Left lobe of liver (tissue), 2 donors: ENCODE data around the gene BTBD9. TPM values are rescaled to one million over a fixed set of nuclear protein-coding genes. Genes with fewer than 3 reads are reported as not detected.
A peak's percentile ranks its signal among the peaks of the same experiment; 100 is the strongest.

Source experiments
- ATAC-seq: fragments of 200-7000 bp; cut with Tn5 transposase; one replicate; pipeline ENCODE4 v1.9.1; 2020; ENCODE audit warnings: mild to moderate bottlenecking, moderate library complexity
- DNase-seq: peaks from one replicate; pipeline ENCODE4 v3.0.0-alpha.2; 2020; ENCODE audit warnings: low spot score
- total RNA-seq: library from RNA; stranded (reverse); gene quantifications from one replicate; pipeline ENCODE4 v1.2.1, GENCODE V29; 2021
- donor health status: DM: no; HTN: no; CAD: no; lungs with moderate emphysema.
- donor health status: DM: no; HTN: yes; CAD: no.

Gene BTBD9
- total RNA-seq, 1 donor from 2014 or later: 4.7 TPM

DNA sequence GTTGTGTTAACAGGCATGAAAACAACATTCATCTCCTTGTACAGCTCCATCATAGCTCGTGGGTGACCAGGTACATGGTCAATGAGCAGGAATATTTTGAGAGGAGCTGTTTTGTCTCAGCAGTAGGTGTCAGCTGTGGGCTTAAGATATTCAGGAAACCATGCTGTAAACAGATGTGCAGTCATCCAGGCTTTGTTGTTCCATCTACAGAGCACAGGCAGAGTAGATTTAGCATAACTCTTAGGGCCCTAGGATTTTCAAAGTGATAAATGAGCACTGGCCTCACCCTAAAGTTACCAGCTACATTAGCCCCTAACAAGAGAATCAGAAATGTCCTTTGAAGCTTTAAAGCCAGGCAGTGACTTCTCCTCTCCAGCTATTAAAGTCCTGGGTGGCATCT, 154.2 kb downstream of the BTBD9 start:
- ATAC-seq: no peak
- DNase-seq: no peak

DNA sequence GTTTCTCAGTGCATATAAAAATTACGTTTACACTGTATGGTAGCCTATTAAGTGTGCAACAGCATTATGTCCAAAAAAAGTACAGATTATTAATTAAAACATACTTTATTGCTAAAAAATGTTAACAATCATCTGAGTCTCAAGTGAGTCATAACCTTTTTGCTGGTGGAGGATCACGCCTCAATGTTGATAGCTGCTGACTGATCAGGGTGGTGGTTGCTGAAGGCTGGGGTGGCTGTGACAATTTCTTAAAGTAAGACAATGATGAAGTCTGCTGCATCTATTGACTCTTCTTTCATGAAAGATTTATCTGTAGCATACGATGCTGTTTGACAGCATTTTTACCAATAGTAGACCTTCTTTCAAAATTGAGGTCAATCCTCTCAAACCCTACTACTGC, 155.1 kb downstream of the BTBD9 start:
- no peak for DNase-seq
- ATAC-seq: no peak

DNA sequence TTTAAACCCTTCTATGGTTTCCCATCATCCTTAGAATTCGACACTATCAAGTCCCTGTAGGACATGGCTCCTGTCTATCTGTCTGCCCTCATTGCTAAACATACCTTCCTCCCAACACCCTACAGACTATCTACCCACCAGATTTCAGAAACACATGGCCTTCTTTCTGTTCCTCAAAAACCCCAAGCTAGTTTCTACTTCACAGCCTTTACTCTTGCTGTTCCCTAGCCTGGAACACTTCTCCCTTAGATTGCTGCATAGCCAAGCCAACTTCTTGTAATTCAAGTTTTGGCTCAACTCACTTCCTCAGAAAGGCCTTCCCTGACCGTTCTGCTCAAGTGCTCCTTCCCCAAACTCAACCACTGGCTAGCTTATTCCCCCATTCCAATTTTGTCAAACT, 156.2 kb downstream of the BTBD9 start:
- ATAC-seq (peak; percentile 23), DNase-seq (no peak)

DNA sequence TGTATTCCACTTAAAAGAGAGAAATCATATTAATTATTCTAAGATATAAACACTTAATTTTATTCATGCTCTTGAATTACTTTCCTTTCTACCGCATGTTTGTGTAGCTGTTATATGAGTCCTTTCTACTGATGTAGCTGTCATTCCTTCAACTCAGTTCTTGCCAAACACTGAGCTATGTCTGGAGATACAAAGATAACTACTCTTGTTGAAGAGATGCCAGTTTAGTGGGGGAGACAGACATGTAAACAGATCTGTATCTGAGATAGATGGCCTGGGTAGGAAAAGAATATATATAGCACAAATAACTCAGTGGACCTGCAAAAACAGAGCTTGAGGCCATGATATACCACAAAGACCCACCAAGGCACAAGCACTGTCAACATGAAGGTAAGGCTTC, 157.3 kb downstream of the BTBD9 start:
- DNase-seq (no peak), ATAC-seq (no peak)

DNA sequence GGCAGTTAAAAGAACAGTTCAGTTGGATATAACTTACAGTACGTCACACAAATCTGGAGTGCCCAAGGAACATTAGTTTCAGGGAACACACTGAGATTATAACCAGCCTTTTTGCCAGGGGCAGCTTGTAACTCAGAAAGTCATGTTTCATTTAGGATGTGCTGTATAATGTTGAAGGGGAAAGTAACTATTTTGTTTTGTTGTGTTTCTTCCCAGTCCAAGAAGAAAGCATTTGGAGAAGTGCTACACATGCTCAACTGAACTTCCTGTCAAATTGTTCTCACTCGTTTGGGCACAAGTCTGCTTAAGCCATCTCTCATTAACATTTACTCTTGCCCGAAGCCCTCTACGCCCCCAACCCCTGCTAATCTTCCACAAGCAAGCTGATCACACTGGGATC, 157.9 kb downstream of the BTBD9 start:
- ATAC-seq: no peak
- DNase-seq: no peak

DNA sequence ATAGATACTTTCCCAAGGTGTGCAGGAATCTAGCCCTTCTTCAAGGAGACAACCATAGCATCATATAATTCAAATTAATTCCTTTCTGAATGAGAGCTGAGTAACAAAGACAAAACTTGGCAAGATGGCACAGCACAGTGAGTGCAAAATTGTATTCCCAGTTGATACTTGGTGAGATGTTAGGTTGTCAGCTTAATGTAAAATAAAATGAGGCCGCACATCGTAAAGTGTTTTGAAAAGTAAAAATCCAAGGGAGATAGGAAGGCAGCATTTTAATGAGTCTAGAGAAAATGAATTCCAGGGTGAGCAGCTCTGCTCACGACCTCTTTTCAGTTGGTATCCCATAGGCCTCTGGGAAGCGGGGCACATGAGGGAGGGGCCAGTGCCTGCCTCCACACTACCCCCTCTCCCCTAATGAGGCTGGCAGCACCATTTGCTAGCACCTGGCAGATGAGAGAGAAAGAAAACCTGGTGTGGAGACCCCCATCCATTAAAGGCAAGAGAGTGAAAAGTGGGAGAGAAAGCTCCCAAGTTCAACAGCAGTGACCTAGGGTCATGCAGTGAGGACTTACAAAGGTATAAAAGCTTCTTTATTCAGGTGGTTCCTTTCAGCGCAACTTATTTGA, 158.4 kb downstream of the BTBD9 start:
- ATAC-seq (no peak), DNase-seq (no peak)

DNA sequence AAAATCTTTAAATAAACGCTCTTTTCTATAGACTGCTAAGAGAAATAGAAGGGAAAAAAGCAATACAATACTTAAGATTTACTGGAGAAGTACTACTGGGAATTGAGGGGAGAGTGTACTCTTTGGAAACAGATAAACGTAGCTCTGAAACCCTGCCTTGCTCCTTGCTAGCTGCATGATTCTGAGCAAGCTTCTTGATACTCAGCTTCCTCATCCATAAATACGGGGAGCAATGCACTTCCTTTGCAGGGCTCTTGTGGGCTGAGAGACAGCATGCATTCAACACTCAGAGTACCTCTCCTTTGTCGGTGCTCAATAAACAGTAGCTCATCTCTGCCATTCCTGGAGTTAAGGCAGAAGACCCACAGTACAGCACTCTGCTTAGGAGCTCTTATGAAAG, 159.7 kb downstream of the BTBD9 start:
- ATAC-seq: no peak
- DNase-seq: no peak

DNA sequence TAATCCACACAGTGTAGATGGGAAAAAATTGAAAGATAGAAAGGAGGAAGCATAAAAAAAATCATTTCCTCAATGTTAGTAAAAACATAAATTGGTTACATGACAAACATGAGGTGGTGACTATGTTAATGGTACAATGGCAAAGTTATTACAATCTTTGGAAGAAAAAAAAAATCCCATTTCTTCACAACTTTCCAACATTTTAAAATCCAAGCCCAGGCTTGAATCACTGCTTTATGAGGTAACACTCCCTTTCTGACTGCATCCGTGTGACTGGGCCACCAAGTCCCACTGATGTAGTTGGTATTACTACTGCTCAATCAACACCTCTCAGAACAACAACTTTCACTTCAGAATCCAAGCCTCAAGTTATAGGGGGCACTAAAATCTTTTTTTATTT, 160.4 kb downstream of the BTBD9 start:
- DNase-seq (no peak), ATAC-seq (no peak)

DNA sequence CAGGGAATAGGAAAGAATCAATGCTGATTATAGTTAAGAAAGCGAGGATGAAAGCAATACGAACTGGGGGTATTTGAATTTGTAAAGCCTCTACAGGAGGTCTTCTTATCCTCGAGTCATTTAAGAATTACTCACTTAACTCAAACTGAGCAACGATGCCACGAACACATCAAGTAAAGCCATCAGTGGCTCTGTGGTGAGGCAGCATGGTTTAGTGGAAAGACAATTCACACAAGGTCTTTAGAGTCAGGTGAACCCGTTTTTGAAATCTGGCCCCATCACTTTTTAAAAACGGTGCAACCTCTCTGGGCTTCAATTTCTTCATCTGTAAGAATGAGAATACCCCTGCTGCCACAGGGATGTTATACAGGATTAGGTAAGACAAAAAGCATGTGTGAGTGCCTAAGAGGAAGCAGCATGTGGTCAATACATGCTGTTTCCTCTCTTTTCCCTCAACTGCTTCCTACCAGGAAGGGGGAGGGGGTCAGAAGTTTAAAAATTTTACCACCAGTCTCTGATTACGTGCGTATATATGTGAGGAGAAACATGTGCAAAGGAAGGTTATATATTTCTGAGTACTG, 162.0 kb downstream of the BTBD9 start:
- no peak for DNase-seq
- ATAC-seq: no peak

DNA sequence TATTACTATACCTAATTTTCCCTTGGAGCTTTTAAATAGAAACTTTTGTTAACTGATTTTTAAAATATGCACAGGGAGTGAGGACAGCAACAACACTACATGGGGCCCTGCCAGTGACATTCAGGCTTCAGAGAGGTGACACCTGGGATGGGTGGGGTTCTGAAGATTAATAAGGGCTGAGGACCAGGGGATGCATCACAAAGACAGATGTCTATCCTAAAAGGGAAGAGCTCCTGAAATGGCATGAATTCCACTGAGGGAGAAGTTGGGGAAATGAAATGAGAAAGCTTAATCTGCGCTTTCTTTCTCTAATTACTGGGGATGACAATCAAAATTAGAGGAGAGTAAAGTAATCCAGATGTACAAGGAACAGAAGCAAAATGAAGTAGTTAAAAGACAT, 162.8 kb downstream of the BTBD9 start:
- ATAC-seq: no peak
- no peak for DNase-seq

DNA sequence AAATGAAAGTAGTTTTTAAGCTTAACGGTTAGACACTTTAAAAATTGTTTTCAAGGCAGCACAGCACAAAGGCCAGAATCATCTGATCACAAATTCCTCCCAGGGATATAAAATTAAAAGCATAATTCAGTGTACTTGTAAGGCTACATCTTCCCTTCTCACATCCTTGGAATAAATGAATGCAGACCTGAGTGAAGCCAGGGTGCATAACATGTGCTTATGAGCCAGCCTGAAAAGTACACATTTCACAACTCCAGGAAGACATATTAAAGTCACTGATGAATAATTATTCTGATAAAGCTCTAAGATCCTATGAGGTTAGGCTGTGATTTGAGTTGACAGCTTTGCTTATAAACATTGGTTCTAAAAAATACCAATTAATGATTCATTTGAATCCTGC, 163.6 kb downstream of the BTBD9 start:
- ATAC-seq (no peak), DNase-seq (no peak)

DNA sequence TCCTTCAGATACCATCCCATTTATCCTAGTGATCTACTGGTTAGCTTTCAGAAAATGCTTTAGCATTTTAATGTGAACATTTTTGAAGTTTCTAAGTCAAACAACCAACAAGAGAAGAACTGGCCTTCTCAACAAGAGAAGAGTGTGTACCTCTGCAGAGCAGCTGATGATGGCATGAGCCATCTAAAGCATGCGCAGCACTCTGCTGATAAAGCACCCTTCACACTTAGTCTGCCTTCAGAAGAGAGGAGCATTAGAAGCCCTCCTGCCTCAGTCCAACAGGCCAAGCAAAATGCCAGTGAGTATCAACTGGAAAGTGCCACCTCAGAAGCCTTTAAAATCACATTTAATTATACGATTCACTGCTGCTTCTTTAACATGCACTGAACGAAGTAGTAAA, 169.2 kb downstream of the BTBD9 start:
- ATAC-seq (no peak), DNase-seq (no peak)

DNA sequence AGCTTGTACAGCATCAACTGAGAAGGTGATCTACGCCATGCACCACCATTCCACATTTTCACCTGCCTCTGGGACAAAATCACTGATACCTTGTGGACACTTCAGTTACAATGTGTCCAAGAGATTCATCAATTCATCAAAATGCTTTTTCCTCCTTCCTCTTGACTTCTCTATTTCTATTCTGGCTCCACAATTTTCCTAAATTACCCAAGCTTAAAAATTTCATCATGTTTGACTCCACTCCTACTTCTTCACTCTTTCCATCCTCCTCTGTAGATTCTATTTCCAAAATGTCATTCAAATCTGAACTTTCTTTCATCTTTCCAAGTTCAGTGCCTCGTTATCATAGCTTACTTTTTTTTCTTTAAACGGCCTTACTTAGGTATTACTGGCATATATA, 172.2 kb downstream of the BTBD9 start:
- no peak for DNase-seq
- no peak for ATAC-seq

DNA sequence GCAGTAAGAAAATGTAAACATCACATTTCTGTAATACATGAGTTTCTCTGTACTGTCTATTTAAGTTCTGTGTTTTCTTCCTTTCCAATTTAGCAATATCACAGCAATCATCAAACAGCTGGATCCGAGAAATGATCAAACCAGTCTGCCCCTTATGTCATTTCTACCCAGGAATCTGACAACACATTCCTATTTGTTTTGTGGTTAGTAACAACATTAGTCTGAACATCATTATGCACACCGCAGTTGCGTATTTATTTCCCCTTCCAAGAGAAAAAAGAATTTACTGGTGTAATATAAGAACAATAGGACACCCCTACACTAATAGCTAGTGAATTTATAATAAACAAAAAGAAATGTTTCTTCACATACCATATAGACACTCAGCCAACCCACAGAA, 179.5 kb downstream of the BTBD9 start:
- DNase-seq (no peak), ATAC-seq (no peak)

DNA sequence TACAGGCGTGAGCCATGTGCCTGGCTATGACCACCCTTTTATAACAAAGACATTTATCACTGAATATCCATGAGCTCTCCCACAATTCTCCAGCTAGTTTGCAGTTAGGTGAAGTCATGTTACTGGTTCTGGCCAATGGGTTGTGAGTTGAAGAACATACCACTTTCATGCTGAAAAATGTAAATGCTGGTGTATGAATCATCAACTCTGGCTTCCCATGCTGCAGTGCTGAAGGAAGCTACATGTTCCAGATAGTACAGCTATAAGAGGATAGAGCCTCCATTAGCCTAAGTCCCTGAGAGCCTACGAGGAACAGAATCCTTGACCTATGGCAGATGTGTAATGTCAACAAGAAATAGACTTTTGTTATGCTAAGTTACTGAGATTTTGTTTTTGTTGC, 180.4 kb downstream of the BTBD9 start:
- DNase-seq (no peak), ATAC-seq (no peak)

DNA sequence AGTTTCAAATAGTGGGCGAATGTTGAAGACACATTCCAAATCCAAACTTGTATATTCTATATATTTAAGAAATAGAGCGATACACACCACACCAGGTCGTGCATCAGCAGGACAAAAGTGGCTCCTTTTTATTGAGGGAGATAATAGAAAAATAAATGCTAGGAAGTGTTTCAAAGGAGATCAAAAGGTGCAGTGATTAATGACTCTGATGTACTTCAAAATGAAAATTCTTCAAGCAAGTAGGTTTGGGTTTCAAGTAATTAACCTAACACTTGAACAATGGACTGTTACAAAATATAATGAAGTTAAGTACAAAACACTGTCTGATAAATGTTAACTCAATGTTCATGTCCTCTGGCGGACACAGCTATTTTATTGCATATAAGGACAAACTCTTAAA, 185.9 kb downstream of the BTBD9 start:
- DNase-seq: no peak
- ATAC-seq: no peak

DNA sequence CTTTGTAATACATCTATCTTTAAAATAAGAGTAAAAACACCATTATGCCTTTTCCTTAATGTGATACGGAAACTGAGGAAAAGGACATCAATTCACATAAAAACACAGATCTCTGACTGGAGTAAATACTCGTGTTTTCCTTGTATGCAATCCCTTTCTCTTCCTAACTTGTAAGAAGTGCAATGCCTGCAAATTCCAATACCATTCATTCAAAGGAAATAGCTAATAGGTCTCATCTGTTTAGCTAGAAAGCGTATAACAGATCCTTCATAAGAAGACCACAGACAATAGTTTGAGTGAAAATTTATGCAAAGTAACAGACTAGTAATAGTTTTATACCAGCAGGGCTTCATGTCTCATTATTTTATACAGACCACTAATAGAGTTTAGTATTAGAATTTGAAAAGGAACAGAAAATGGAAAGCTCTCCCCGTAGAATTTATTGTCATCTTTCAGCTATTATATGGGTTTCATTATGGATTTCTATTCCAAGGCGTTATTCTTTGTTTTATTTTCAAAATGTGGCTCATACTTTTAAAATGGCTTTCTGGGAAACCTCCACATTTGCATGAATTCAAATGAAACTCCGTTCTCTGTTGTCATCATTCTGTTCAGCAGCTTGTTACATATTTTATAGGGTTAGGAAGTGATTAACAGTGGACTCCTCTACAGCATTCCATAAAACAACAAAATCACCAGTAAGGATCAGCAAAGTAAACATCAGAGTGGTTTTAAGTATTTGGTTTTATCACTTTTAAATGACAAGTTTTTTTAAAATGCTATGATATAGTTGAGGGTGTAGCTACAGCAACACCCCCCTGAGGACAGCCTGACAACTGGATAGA, 186.7 kb downstream of the BTBD9 start:
- ATAC-seq: no peak
- DNase-seq: no peak

DNA sequence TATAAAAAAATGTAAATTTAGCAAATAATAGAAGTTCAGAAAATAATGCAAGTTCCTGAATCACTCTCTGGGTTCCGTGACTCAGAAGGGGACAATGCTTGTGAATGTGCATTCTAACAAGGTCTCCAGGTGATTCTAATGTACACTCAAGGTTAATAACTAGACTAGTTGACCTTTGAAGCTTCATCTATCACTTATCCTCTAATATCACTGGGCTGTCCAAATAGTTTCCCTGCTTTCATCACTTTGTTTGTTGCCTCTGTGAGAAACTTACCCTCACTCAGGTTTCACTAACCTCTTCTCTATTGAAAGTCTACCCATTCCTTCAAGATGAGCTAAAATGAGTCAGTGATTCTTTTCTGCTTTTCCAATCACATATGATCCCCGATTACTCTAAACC, 189.0 kb downstream of the BTBD9 start:
- ATAC-seq: peak; percentile 58

DNA sequence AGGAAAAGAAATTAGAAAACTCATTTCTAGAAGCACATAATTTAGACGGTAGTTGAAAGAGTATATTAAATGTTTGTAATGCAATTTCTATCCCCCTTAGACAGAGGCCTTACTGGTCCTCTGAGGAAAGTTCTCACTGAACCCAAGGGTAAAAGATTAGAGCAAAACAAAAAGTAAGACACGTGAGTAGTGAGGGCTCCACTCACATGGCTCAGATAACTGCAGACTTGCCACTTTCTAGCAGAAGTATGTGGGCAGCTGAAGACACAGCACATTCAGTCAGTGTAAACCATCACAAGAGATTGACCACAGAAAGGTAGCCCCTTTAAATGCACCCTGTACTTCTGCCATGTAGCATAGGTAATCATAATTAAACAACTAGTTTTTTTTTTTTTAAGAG, 193.8 kb downstream of the BTBD9 start:
- no peak for DNase-seq
- no peak for ATAC-seq

More for the DNA sequence above, 189.0 kb downstream of the BTBD9 start:
- no peak for DNase-seq

DNA sequence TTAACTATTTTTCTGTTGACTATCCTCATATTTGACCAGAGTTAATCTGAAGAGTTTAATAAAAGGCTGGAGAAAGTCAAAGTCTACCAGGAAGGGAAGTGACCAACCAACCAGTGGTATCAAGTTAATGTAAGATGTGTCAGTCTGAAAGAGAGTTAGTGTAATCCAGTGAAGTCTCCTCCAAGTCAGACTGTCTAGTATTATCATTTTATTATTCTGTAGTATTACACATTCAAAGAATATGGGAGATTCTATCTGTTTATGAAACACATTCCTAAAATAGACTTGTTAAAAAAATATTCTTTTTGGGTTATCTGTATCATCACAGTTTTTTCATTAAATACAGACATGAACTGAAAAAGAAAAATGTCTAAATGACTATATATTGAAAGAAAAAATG, 194.4 kb downstream of the BTBD9 start:
- ATAC-seq (no peak), DNase-seq (no peak)

DNA sequence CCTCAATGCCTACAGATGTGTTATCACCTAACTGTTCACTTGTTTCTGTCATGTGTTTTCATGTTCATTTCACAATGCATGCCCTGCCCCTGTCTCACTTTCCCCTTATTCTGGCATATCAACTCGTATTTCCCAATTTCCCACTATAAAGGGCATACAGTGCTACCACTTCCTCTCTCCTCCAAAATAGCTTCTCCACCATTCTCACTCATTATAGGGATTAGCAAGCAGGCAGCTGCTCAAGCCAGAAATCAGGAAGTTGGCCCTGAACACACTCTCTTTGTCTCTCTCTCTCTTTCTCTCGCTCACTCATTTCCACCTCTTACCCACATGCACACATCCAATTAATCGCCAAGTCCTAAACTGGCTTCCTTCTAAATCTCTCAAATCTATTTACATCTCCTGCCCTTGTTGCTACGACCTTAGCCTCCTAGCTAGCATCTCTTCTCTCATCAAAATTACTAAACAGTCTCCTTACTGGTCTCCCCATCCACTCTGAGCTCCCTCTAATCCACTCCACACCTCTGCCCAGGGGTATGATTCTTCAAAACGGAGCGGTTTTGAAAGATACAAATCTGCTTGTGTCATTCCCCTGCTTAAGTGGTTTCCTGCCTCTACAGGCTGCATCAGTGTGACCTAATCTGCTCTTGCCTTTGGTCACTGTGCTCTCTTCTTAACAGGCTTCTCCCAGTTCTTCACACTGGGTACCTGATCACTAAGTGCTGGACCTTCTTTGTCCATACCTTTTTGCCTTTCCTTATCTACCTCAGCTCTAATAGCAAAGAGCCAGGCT, 196.2 kb downstream of the BTBD9 start:
- no peak for ATAC-seq
- DNase-seq: no peak

DNA sequence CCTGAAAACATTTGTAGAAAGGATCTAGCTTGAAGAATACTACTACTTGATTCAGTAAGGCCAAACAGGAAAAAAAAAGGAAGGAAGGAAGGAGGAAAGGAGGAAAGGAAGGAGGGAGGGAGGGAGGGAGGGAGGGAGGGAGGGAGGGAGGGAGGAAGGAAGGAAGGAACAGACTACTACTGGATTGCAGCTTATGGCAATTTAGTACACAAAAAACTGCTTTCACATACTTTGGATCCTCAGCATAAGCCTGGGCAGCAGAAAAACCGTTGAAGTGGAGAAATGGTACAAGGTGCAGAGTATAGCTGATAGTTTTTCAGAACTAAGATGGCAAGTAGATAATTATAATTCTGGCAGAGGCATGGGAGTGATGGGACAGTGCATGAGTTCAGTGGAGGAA, 201.6 kb downstream of the BTBD9 start:
- DNase-seq (no peak), ATAC-seq (no peak)
